GM21526 (cell line): ENCODE data around the gene PXDN.
"Not testable (repeated sequence)": the region's sequence is repeated elsewhere in the genome, so short reads cannot be mapped to it uniquely, and the experiment has no call there.

Experiments used
- ATAC-seq: cut with Tn5 transposase; IDR thresholded peaks from one replicate; pipeline ENCODE4 v1.9.1; 2021; ENCODE audit warnings: moderate library complexity; ENCODE audit not compliant: unreplicated experiment, low FRiP score

Gene PXDN

GRCh38 chr2:1743396-1744150 lies 742 bp downstream of the PXDN start:
- no peak for ATAC-seq

GRCh38 chr2:1742681-1743395 lies 1.5 kb downstream of the PXDN start:
- ATAC-seq = no peak

GRCh38 chr2:1742301-1742680 lies 2.0 kb downstream of the PXDN start:
- ATAC-seq = no peak

GRCh38 chr2:1741851-1742250 lies 2.5 kb downstream of the PXDN start:
- no peak for ATAC-seq

GRCh38 chr2:1740716-1741589 lies 3.4 kb downstream of the PXDN start:
- no peak for ATAC-seq

GRCh38 chr2:1739961-1740715 lies 4.2 kb downstream of the PXDN start:
- no peak for ATAC-seq

GRCh38 chr2:1739322-1739957 lies 4.9 kb downstream of the PXDN start:
- ATAC-seq = no peak

GRCh38 chr2:1738646-1739302 lies 5.5 kb downstream of the PXDN start:
- no peak for ATAC-seq

GRCh38 chr2:1738163-1738562 lies 6.2 kb downstream of the PXDN start:
- no peak for ATAC-seq

- ATAC-seq = no peak
Measured at GRCh38 chr2:1736997-1737480, 7.3 kb downstream of the PXDN start.

- no peak for ATAC-seq
Measured at GRCh38 chr2:1736045-1736444, 8.3 kb downstream of the PXDN start.

- ATAC-seq = not testable (repeated sequence)
Measured at GRCh38 chr2:1733298-1733697, 11.0 kb downstream of the PXDN start.

GRCh38 chr2:1731963-1732768 lies 12.1 kb downstream of the PXDN start:
- no peak for ATAC-seq

GRCh38 chr2:1731447-1731962 lies 12.8 kb downstream of the PXDN start:
- no peak for ATAC-seq

- ATAC-seq = no peak
Measured at GRCh38 chr2:1730015-1730927, 14.0 kb downstream of the PXDN start.

- no peak for ATAC-seq
Measured at GRCh38 chr2:1729242-1729641, 15.1 kb downstream of the PXDN start.

- no peak for ATAC-seq
Measured at GRCh38 chr2:1728821-1729220, 15.5 kb downstream of the PXDN start.
